LNCAP (cell line): ENCODE results near the gene EDEM3.

Experiments used
- CTCF ChIP-seq: fragments of 450-650 bp; IDR thresholded peaks from 2 replicates; pipeline ENCODE4 v1.5.1; 2017; ENCODE audit warnings: mild to moderate bottlenecking

EDEM3 gene

GRCh38 chr1:184767591-184767990 lies 12.9 kb upstream of the EDEM3 start:
- TF ChIP-seq CTCF: no peak

- TF ChIP-seq CTCF: no peak
These were observed 9.8 kb upstream of the EDEM3 start for GRCh38 chr1:184764483-184764882.

GRCh38 chr1:184761969-184762485 lies 7.4 kb upstream of the EDEM3 start:
- TF ChIP-seq CTCF: no peak

- no peak for TF ChIP-seq CTCF
These were observed 5.0 kb upstream of the EDEM3 start for GRCh38 chr1:184759651-184760050.

GRCh38 chr1:184759112-184759511 lies 4.5 kb upstream of the EDEM3 start:
- TF ChIP-seq CTCF: no peak

GRCh38 chr1:184757891-184758290 lies 3.2 kb upstream of the EDEM3 start:
- TF ChIP-seq CTCF: no peak

GRCh38 chr1:184757406-184757805 lies 2.7 kb upstream of the EDEM3 start:
- TF ChIP-seq CTCF: no peak
